Breast epithelium (tissue), 3 donors: ENCODE data around the gene ABI2.

Experiments used
- POLR2A ChIP-seq: fragments of 450-650 bp; IDR thresholded peaks from one replicate; pipeline ENCODE4 v1.6.1; 2016; ENCODE audit warnings: antibody characterized with exemption, mild to moderate bottlenecking, moderate library complexity
- POLR2AphosphoS5 ChIP-seq, 3 donors: sonication (generic); formaldehyde crosslinking; IDR thresholded peaks; one replicate each; pipeline ENCODE4 v1.6.1; 2017; ENCODE audit warnings: antibody characterized with exemption in 3 of 3
- TF ChIP-seq, protein P1 (sequence below), 3 donors: fragments of 450-650 bp; IDR thresholded peaks; one replicate each; pipeline ENCODE4 v1.5.1; 2016 to 2017; ENCODE audit warnings: antibody characterized with exemption in 3 of 3, mild to moderate bottlenecking in 3 of 3, moderate library complexity in 3 of 3

DNA sequence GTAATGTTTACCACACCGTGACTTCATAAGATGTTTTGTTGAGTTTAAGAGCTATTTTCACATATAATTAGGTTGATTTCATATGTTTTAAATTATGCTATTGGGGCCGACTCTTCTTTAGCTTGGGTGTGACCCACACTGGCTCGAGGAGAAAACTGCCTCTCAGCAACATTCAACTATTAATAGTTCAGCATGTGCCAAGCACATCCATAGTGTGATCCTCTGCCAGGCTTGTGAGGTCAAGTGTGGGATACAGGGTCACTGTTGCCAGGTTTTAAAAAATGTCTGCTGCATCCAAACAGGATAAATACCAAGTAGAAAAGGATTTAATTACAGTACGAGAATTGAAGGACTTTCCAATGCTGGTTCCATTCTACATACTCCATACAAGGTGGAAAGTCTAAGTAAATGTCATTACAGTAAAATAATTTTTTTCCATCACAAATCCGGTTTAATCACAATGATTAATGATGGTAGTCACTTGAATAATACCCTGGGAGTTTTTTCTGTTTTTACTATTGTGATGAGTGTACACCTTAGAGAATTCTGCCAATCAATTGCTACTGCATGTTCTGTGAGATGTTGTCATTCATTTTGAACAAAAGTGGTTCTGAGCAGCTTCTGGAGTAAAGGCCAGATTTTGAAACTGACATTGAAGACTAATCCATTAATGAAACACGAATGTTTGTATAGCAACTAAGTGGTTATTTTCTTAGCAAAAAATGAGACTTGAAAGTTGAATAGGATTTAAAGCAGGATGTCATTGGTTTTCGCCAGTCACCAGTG lies 84.5 kb downstream of the ABI2 start:
- TF ChIP-seq, protein P1, sequence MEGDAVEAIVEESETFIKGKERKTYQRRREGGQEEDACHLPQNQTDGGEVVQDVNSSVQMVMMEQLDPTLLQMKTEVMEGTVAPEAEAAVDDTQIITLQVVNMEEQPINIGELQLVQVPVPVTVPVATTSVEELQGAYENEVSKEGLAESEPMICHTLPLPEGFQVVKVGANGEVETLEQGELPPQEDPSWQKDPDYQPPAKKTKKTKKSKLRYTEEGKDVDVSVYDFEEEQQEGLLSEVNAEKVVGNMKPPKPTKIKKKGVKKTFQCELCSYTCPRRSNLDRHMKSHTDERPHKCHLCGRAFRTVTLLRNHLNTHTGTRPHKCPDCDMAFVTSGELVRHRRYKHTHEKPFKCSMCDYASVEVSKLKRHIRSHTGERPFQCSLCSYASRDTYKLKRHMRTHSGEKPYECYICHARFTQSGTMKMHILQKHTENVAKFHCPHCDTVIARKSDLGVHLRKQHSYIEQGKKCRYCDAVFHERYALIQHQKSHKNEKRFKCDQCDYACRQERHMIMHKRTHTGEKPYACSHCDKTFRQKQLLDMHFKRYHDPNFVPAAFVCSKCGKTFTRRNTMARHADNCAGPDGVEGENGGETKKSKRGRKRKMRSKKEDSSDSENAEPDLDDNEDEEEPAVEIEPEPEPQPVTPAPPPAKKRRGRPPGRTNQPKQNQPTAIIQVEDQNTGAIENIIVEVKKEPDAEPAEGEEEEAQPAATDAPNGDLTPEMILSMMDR (IDR thresholded peaks at IDR 0.05), result no peak
- TF ChIP-seq POLR2AphosphoS5 (IDR thresholded peaks at IDR 0.05) (no peak), POLR2A (no peak)
